Hematopoietic multipotent progenitor cell treated with erythropoietin and hydrocortisone succinate and interleukin-3 and kit ligand, for 4 days (in vitro differentiated cells): ENCODE measurements around the gene MYH8.
A peak's percentile ranks its signal among the peaks of the same experiment; 100 is the strongest.

Experiments
- DNase-seq: peaks from one replicate; pipeline ENCODE4 v3.0.0-alpha.2; 2015

The MYH8 gene

GRCh38 chr17:10380631-10381408, 40.9 kb downstream of the MYH8 start:
- DNase-seq: no peak

DNA sequence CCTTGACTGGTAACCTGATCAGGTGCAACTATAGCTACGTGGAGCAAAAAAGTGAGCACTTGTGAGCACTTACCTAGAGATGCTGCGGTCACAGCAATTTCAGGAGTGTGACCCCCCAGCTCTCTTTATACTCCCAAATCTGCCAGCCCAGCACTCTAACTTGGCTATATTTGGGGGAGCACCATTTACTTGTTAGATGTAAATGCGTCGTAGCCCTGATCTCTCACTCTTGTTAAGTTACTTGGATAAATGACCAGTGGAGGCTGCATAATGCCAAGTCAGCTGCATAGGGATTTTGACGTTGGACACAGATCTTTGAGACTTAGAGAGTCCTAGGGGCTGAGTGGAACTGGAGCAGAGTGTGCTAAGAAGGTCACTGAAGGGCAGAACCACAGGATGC, 48.8 kb downstream of the MYH8 start, which contains the start of gene MYH13:
MYH13 (minus strand) TSS at position 101 of the 400 bp plus-strand sequence. CDS start 8,476 bp downstream, outside the sequence.
- no peak for DNase-seq

DNA sequence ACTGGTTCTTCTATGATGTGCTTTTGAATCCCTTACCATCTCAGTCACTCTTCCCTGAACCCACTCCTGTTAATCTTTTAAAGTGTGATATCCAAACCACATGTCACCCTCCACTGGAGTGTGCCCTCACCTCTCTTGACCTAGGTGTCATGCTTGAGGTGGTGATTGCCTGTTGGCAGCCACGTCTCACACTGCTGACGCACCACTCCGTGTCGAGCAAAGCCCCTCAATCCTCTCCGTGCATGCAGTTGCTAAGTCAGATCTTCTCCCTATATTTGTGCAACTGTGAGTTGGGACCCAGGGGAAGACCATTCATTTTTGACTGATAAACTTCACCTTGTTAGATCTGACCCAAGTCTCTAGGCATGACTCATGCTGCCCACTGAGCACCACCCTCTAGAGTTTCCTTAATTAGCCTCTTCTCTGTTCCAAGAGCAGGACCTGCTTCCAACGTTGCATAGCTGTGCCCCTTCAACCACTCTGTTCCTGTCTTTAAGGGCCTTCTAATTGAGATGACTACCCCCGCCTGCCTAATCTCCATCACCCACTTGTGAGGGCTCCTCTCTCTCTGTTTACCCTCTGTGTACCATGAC, 51.6 kb downstream of the MYH8 start:
- no peak for DNase-seq

GRCh38 chr17:10369239-10369638, 52.5 kb downstream of the MYH8 start:
- no peak for DNase-seq

DNA sequence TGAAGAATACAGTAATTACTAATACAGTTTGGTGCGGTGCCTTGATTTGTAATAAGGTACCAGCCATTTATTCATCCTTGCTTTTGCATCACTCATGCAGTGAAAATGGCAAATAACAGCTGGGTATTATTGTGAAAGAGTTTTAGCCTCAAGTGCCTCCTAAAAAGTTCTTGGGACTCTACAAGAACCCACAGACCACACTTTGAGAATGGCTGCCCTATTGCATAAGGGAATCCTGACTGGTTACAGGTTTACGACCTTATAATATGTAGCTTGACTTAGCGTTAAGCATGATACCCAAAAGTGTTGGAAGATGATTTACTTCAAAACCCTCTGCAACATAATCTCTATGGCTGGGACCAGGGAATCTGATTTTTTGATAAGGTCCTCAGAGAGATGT, 53.2 kb downstream of the MYH8 start:
- no peak for DNase-seq

GRCh38 chr17:10360578-10360977, 61.2 kb downstream of the MYH8 start:
- DNase-seq: no peak

GRCh38 chr17:10357768-10358167, 64.0 kb downstream of the MYH8 start:
- peak; percentile 39 for DNase-seq

- DNase-seq: no peak
Observed at GRCh38 chr17:10354651-10355050, 67.1 kb downstream of the MYH8 start.

DNA sequence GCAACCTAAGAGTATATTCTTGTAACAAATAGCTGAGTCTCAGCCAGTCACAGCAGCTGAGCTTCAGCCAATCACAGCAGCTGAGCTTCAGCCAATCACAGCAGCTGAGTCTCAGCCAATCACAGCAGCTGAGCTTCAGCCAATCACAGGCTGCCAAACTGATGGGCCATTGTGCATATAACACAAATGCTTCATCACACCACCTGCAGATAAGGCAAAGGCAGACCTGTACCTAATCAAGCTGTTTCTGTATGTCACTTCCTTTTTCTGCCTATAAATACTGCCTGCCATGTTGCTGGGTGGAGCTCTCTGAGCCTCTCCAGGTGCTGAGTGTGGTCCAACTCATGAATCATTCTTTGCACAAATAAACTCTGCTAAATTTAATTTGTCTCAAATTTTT, 68.9 kb downstream of the MYH8 start:
- no peak for DNase-seq

DNA sequence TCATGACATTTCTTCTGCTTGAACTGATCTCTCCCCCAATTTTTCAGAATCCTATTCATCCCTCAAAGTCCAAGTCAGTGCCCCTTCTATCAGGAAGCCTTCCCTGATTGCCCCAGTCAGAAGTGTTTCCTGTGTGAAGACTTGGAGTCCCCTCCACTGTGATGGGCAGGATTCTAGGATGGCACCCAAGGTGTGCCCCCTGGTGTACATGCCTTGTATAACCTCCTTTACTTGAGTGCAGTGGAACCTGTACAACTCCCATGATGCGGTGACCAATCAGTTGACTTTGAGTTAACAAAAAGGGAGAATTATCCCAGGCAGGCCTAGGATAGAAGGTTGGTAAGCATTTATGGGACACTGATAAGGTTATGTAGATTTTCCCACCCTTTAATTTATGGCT, 72.3 kb downstream of the MYH8 start:
- peak; percentile 59 for DNase-seq

DNA sequence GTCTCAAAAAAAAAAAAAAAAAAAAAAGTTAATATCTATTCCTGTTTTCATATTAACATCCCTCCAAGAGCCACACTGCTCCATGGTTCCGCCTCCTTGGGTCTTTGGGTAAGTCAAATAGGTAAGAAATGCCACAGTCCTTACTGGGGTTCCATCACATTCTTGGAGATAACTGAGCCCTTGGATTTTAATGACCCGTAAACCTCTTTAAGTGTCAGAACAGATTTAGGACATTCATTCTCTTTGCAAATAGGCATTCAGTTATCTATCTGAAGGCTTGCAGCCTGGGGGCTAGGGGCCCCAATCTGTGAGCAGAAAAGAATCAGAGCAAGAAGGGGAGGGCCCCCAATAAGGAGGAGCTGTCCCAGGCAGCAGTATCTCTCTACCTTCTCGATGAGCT, 76.9 kb downstream of the MYH8 start:
- DNase-seq: no peak
